IMR-90 (cell line): ENCODE data around the gene NPLOC4. TPM values are rescaled to one million over a fixed set of nuclear protein-coding genes. Genes with fewer than 3 reads are reported as not detected.
A peak's percentile ranks its signal among the peaks of the same experiment; 100 is the strongest.

Experiments
- ATAC-seq: fragments of 200-7000 bp; cut with Tn5 transposase; 2 replicates; pipeline ENCODE4 v1.9.1; 2020; ENCODE audit warnings: low read depth, mild to moderate bottlenecking, moderate library complexity
- BruUV-seq: library from RNA; stranded (reverse); fragments of 400-500 nt; replicated peaks from 2 replicates; lab custom pipeline; 2021; lab: Mats Ljungman, UMichigan
- CTCF ChIA-PET: fragments of 300-600 bp; formaldehyde crosslinking; extraction: SDS; loops from one replicate; lab custom pipeline; 2021; ENCODE audit warnings: antibody characterized with exemption; lab: Yijun Ruan, JAX
- POLR2A ChIA-PET: fragments of 300-600 bp; sonication (Branson Sonifier 250); formaldehyde crosslinking; loops from one replicate; lab custom pipeline; 2022; ENCODE audit warnings: antibody characterized with exemption; ENCODE audit not compliant: unreplicated experiment; lab: Charles Lee
- DNase-seq: peaks from one replicate; pipeline ENCODE4 v3.0.0; 2013
- H2AFZ ChIP-seq: replicated peaks from 2 replicates; pipeline ENCODE3; 2013; ENCODE audit warnings: low read length, mild to moderate bottlenecking; ENCODE audit not compliant: poor library complexity
- H2AK5ac ChIP-seq: 2 replicates; pipeline ENCODE4 v1.6.1; 2013; ENCODE audit warnings: low read depth, low read length, inconsistent platforms
- H2AK9ac ChIP-seq: replicated peaks from 2 replicates; pipeline ENCODE3; 2013; ENCODE audit warnings: mild to moderate bottlenecking, low read depth, low read length, moderate library complexity; ENCODE audit not compliant: poor library complexity
- H2BK120ac ChIP-seq: 2 replicates; pipeline ENCODE4 v1.6.1; 2013; ENCODE audit warnings: low read depth, low read length, inconsistent platforms
- H2BK15ac ChIP-seq: 3 replicates; pipeline ENCODE4 v1.6.1; 2013; ENCODE audit warnings: low read depth, low read length, inconsistent platforms
- H2BK20ac ChIP-seq: 2 replicates; pipeline ENCODE4 v1.6.1; 2013; ENCODE audit warnings: low read depth, mild to moderate bottlenecking, inconsistent platforms, low read length, moderate library complexity
- H2BK5ac ChIP-seq: 2 replicates; pipeline ENCODE4 v1.6.1; 2013; ENCODE audit warnings: mild to moderate bottlenecking, low read depth, low read length, inconsistent platforms; ENCODE audit not compliant: poor library complexity, severe bottlenecking
- H3K14ac ChIP-seq: replicated peaks from 2 replicates; pipeline ENCODE4 v1.6.1; 2013; ENCODE audit warnings: low read depth, low read length, inconsistent platforms
- H3K18ac ChIP-seq: 2 replicates; pipeline ENCODE4 v1.6.1; 2013; ENCODE audit warnings: low read depth, low read length, control low read depth
- H3K23ac ChIP-seq: 2 replicates; pipeline ENCODE4 v1.6.1; 2013; ENCODE audit warnings: low read depth, low read length, inconsistent platforms
- H3K27ac ChIP-seq: 2 replicates; pipeline ENCODE4 v1.5.1; 2013; ENCODE audit warnings: mild to moderate bottlenecking, control low read depth, low read length; ENCODE audit not compliant: insufficient read depth
- H3K27me3 ChIP-seq: 2 replicates; pipeline ENCODE4 v1.6.1; 2013; ENCODE audit warnings: low read length; ENCODE audit not compliant: control insufficient read depth, insufficient read depth
- H3K36me3 ChIP-seq: 2 replicates; pipeline ENCODE4 v1.6.1; 2013; ENCODE audit warnings: low read length, mixed read lengths; ENCODE audit not compliant: control insufficient read depth, insufficient read depth
- H3K4ac ChIP-seq: 2 replicates; pipeline ENCODE4 v1.6.1; 2013; ENCODE audit warnings: low read depth, low read length, inconsistent platforms
- H3K4me1 ChIP-seq: 2 replicates; pipeline ENCODE4 v1.6.1; 2013; ENCODE audit warnings: low read length, mixed read lengths; ENCODE audit not compliant: control insufficient read depth, insufficient read depth
- H3K4me2 ChIP-seq: 2 replicates; pipeline ENCODE4 v1.6.1; 2013; ENCODE audit warnings: low read depth, mild to moderate bottlenecking, control low read depth, low read length, moderate library complexity
- H3K4me3 ChIP-seq: 2 replicates; pipeline ENCODE4 v1.5.1; 2013; ENCODE audit warnings: low read depth, mild to moderate bottlenecking, control low read depth, low read length, moderate library complexity; ENCODE audit not compliant: insufficient read depth
- H3K56ac ChIP-seq: 2 replicates; pipeline ENCODE4 v1.6.1; 2013; ENCODE audit warnings: low read length, inconsistent platforms; ENCODE audit not compliant: insufficient read depth; ENCODE audit errors: extremely low read depth
- H3K79me1 ChIP-seq, 2 experiments: 2 replicates each; pipeline ENCODE4 v1.6.1; 2013; ENCODE audit warnings: low read length in 2 of 2, inconsistent platforms in 1 of 2, low read depth in 1 of 2
- H3K9ac ChIP-seq: 2 replicates; pipeline ENCODE4 v1.6.1; 2013; ENCODE audit warnings: low read depth, low read length, control low read depth
- H3K9me1 ChIP-seq: 2 replicates; pipeline ENCODE4 v1.6.1; 2013; ENCODE audit warnings: low read length, inconsistent platforms; ENCODE audit not compliant: insufficient read depth
- H3K9me3 ChIP-seq: 2 replicates; pipeline ENCODE4 v1.6.1; 2013; ENCODE audit warnings: low read length; ENCODE audit not compliant: control insufficient read depth, insufficient read depth
- H4K20me1 ChIP-seq: 2 replicates; pipeline ENCODE4 v1.6.1; 2013; ENCODE audit warnings: low read length, inconsistent platforms; ENCODE audit not compliant: insufficient read depth
- H4K5ac ChIP-seq: 2 replicates; pipeline ENCODE4 v1.6.1; 2013; ENCODE audit warnings: mild to moderate bottlenecking, low read depth, low read length, control low read depth
- H4K8ac ChIP-seq, 2 experiments: 2 replicates each; pipeline ENCODE4 v1.6.1; 2013; ENCODE audit warnings: low read depth in 2 of 2, low read length in 2 of 2, control low read depth in 1 of 2, inconsistent platforms in 1 of 2
- H4K91ac ChIP-seq: 2 replicates; pipeline ENCODE4 v1.6.1; 2013; ENCODE audit warnings: low read depth, low read length, inconsistent platforms; ENCODE audit not compliant: insufficient read depth
- BHLHE40 ChIP-seq: fragments of 150-350 bp; IDR thresholded peaks from 2 replicates; pipeline ENCODE4 v1.6.1; 2016; ENCODE audit warnings: mild to moderate bottlenecking, low read depth, low read length
- CEBPB ChIP-seq: IDR thresholded peaks from 2 replicates; pipeline ENCODE4 v1.6.1; 2012; ENCODE audit warnings: low read depth, low read length, improper control_type of control experiment
- CHD1 ChIP-seq: IDR thresholded peaks from 2 replicates; pipeline ENCODE4 v1.6.1; 2012; ENCODE audit warnings: low read depth, low read length, improper control_type of control experiment
- CTCF ChIP-seq: conservative IDR thresholded peaks from 2 replicates; pipeline ENCODE4 v1.5.1; 2012; ENCODE audit warnings: mild to moderate bottlenecking, low read depth, low read length, improper control_type of control experiment
- ELK1 ChIP-seq: fragments of 150-350 bp; IDR thresholded peaks from 2 replicates; pipeline ENCODE4 v1.6.1; 2016; ENCODE audit warnings: low read depth, mild to moderate bottlenecking, low read length, moderate library complexity, borderline replicate concordance
- FOS ChIP-seq: fragments of 150-350 bp; IDR thresholded peaks from 2 replicates; pipeline ENCODE4 v1.6.1; 2016; ENCODE audit warnings: low read depth, low read length
- MAFK ChIP-seq: IDR thresholded peaks from 2 replicates; pipeline ENCODE4 v1.6.1; 2012; ENCODE audit warnings: low read depth, low read length, improper control_type of control experiment
- MAZ ChIP-seq: IDR thresholded peaks from 2 replicates; pipeline ENCODE4 v1.6.1; 2012; ENCODE audit warnings: low read depth, mild to moderate bottlenecking, low read length, improper control_type of control experiment, moderate library complexity, borderline replicate concordance
- MXI1 ChIP-seq: IDR thresholded peaks from 2 replicates; pipeline ENCODE4 v1.6.1; 2012; ENCODE audit warnings: low read depth, mild to moderate bottlenecking, low read length, moderate library complexity, borderline replicate concordance
- NFE2L2 ChIP-seq: fragments of 150-350 bp; IDR thresholded peaks from 2 replicates; pipeline ENCODE4 v1.6.1; 2016; ENCODE audit warnings: low read depth, mild to moderate bottlenecking, low read length
- POLR2A ChIP-seq: IDR thresholded peaks from 2 replicates; pipeline ENCODE4 v1.6.1; 2012; ENCODE audit warnings: mild to moderate bottlenecking, low read depth, low read length
- RFX5 ChIP-seq: IDR thresholded peaks from 2 replicates; pipeline ENCODE4 v1.8.0; 2012; ENCODE audit warnings: low read depth, mild to moderate bottlenecking, low read length, moderate library complexity
- SMC3 ChIP-seq: fragments of 150-350 bp; IDR thresholded peaks from 2 replicates; pipeline ENCODE4 v1.6.1; 2016; ENCODE audit warnings: low read depth, mild to moderate bottlenecking, antibody characterized with exemption, low read length, moderate library complexity
- USF2 ChIP-seq: fragments of 150-350 bp; IDR thresholded peaks from 2 replicates; pipeline ENCODE4 v1.6.1; 2017; ENCODE audit warnings: mild to moderate bottlenecking, antibody characterized with exemption, low read length, low read depth
- WGBS, 2 experiments: methylation state at CpG; one replicate each; pipeline versions ENCODE4 v1.1.5 to v1.1.7; 2013; ENCODE audit warnings: missing lambda C conversion rate in 2 of 2; ENCODE audit not compliant: insufficient read length in 1 of 2; ENCODE audit errors: extremely low coverage in 2 of 2; 5-methylcytosine and 5-hydroxymethylcytosine counted together
- dilution Hi-C: fragments of 300-500 bp; cut with HindIII; formaldehyde crosslinking; loops from one replicate; pipeline ENCODE4 v1.14.3; 2018; ENCODE audit warnings: low sequenced_read_pairs; ENCODE audit not compliant: unreplicated experiment
- in situ Hi-C: fragments of 300-500 bp; cut with MboI; formaldehyde crosslinking; loops from 3 replicates; pipeline ENCODE4 v1.14.3; 2019; ENCODE audit warnings: low sequenced_read_pairs, inconsistent platforms, mixed read lengths
- intact Hi-C: fragments of 100-400 bp; cut with micrococcal nuclease; formaldehyde crosslinking; loops from 2 replicates; pipeline ENCODE4 v1.10.0; 2022
- polyA plus RNA-seq, 3 experiments: library from polyadenylated mRNA; depleted of rRNA; stranded (reverse); fragments of >200 nt; gene quantifications; 2 replicates each; pipeline ENCODE4 v1.2.3, GENCODE V29; 2012; ENCODE audit warnings: low replicate concordance in 1 of 3
- total RNA-seq: library from RNA; depleted of rRNA; stranded (reverse); fragments of >200 nt; gene quantifications from 2 replicates; pipeline ENCODE4 v1.2.3, GENCODE V29; 2012

NPLOC4 gene
- total and polyA plus RNA-seq, 2 of the 4 experiments (the other 2 are of a cell fraction) = 70.4 to 78.3 TPM

- in situ Hi-C loops = no loop called here
- H3K36me3 ChIP-seq = peaks cover 29% of the 10 kb centered on the region
- H3K9me3 ChIP-seq = no peaks in the 10 kb centered on the region
- ChIA-PET POLR2A (interaction anchor here (1.5 kb wide), 1 partner anchor 11 kb away, joined by 4 read pairs; no protein-coding TSS in a partner anchor), CTCF (no interaction called here)
- H3K4me3 ChIP-seq = no peak overlapping the region
- H3K14ac ChIP-seq = peak overlapping the region; percentile 84
- DNase-seq (peak; percentile 88), ATAC-seq (peak; percentile 88)
- H4K5ac ChIP-seq = peak overlapping the region; percentile 19
- H2BK5ac ChIP-seq = peak overlapping the region; percentile 90
- peak overlapping the region; percentile 95 for H2AK5ac ChIP-seq
- H4K20me1 ChIP-seq = peaks cover 46% of the 10 kb centered on the region
- peak overlapping the region; percentile 82 for H3K23ac ChIP-seq
- peak overlapping the region; percentile 27; the same call in 1 of the 2 replicates for H3K56ac ChIP-seq
- intact Hi-C loops = no loop called here
- H3K79me1 ChIP-seq = peaks cover 47 to 89% of the 10 kb centered on the region in 2 experiments
- H3K9me1 ChIP-seq = peaks cover 56% of the 10 kb centered on the region
- H4K8ac ChIP-seq = peak overlapping the region; percentile 10 to 62; a peak in 3 of 4 replicates
- H2BK20ac ChIP-seq = peak overlapping the region; percentile 80
- H3K18ac ChIP-seq = peak overlapping the region; percentile 47
- H2AK9ac ChIP-seq = peak overlapping the region; percentile 45
- H3K27ac ChIP-seq = peak overlapping the region; percentile 59
- peaks cover 31% of the 10 kb centered on the region for H3K4me1 ChIP-seq
- H2AFZ ChIP-seq = no peak overlapping the region
- no TSS peak for BruUV-seq
- dilution Hi-C loops = no loop called here
- H3K4ac ChIP-seq = peak overlapping the region; percentile 94
- peak overlapping the region; percentile 67; the same call in 2 of the 3 replicates for H2BK15ac ChIP-seq
- WGBS, 2 experiments = 40% methylated on average over 14 of the region's 17 CpGs; no CpG with 5 or more reads in 1 of the 2 experiments
- H3K4me2 ChIP-seq = peak overlapping the region; percentile 74
- H4K91ac ChIP-seq = peak overlapping the region; percentile 77
- peak overlapping the region; percentile 83 for H2BK120ac ChIP-seq
- peak overlapping the region; percentile 8; the same call in 1 of the 2 replicates for H3K9ac ChIP-seq
- H3K27me3 ChIP-seq = no peaks in the 10 kb centered on the region
- TF ChIP-seq FOS (peak; percentile 77), CHD1 (no peak), USF2 (no peak), CTCF (0 out of 2 replicates have a peak, but pooled peaks have one; percentile 18), MAZ (no peak), CEBPB (peak; percentile 32; the same call in 1 of the 2 replicates), BHLHE40 (peak; percentile 89), MXI1 (no peak), NFE2L2 (no peak), ELK1 (no peak), SMC3 (0 out of 2 replicates have a peak, but pooled peaks have one; percentile 21), MAFK (peak; percentile 9; the same call in 1 of the 2 replicates), RFX5 (no peak), POLR2A (no peak)
These were observed 60.2 kb downstream of the NPLOC4 start for GRCh38 chr17:81576621-81577277.
